HG02678 (cell line): ENCODE measurements around the gene XPO5.
"Not testable (repeated sequence)": the region's sequence is repeated elsewhere in the genome, so short reads cannot be mapped to it uniquely, and the experiment has no call there.

Experiments
- ATAC-seq: cut with Tn5 transposase; IDR thresholded peaks from one replicate; pipeline ENCODE4 v1.9.1; 2021; ENCODE audit warnings: mild to moderate bottlenecking, moderate library complexity; ENCODE audit not compliant: unreplicated experiment

The XPO5 gene

GRCh38 chr6:43575772-43576551 is at the start of gene XPO5, which contains the start of gene POLH:
Gene XPO5, minus strand, starts transcription at chr6:43576038. Its CDS starts 174 bp downstream, at chr6:43575864.
Gene POLH, plus strand, starts transcription at chr6:43576185. Its CDS starts 6,135 bp downstream, at chr6:43582320.
- peak; percentile 90 for ATAC-seq

DNA sequence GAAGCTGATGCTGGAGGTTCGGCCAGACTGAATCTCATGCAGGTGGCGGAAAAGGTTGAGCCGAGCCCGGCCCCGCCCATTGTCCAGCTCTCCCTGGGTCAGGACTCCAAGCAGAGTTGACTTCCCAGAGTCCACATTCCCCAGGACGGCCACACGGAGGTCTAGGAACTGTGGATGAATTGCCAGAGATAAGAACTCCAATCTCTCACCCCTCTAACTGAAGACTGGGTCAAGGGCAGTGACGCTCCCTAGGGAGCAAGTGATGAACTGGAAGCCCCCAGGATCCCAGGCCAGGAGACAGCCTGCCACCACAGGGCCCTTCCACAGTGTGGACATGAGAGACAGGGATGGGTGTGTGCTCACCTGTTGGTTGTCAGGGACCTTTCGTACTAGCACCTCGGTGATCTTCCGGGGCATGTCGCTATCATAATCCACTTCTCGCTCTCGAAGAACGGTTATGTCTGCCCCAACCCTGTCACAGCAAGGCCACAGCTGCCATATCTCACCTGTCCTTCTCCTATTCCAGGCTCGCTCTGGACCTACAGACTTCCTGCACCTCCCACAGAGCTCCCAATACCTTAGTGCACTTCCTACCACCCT is 49.7 kb upstream of the XPO5 start:
- ATAC-seq, result no peak

GRCh38 chr6:43624786-43625288 is 49.0 kb upstream of the XPO5 start:
- no peak for ATAC-seq

DNA sequence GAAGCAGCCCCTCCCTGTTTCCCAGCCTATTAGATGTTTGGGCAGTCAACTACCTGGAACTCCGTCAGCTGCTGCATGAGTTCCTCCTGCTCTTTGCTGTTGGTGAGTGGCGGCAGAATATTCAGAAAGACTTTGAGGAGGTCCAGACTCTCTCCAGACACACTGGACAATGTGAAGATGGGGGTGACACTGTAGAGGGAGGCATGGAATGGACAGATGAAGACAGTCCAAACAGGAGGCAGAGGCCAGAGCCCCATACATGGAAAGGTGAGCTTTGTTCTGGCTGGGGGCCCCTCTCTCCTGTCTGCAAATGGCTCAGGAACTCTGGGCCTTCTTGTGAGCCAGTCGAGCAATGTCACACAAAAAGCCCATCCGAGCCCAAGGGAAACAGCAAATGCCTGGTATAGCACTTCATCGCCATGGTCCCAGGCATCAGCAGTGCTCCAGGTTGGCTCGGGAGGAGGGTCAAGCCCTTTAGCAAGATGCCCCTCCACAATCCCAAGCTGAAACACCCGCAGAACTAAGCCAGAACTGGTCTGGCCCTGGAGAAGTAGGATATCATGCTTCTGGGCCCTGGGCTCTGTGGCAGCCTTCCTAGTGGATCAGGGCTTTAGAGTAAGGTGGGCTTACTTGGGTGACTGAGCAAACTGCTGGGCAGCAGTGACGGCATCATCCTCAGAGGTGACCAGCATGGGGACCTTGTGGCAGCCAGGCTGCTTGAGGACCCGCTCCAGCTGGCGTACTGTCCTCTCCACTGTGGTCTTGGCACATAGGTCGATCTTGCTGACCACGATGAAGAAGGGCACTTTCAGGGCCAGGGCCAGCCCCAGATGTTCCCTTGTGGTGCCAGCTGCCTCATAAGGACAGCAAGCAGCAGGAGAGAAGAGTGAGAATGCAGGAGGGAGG is 48.3 kb upstream of the XPO5 start:
- no peak for ATAC-seq

GRCh38 chr6:43622541-43622940 is 46.7 kb upstream of the XPO5 start:
- ATAC-seq, result no peak

DNA sequence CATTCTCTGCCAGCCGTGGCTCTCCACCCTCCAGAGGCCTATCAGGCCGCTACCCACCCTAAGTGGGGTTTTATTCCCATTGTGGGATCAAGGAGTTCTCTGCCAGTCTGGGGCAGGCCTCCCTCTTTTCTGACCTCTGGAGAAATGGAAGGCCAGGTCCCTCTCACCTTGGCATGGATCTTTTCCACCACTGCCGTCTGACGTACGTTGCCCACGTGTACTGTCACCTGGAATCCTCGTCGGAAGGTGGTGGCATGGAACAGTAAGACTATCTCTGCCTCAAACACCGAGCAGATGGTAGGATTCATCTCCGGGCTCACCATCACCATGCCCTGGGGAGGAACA is 46.0 kb upstream of the XPO5 start:
- no peak for ATAC-seq

GRCh38 chr6:43621078-43621835 is 45.4 kb upstream of the XPO5 start:
- ATAC-seq, result no peak

GRCh38 chr6:43616725-43617472 is 41.1 kb upstream of the XPO5 start:
- ATAC-seq, result no peak

GRCh38 chr6:43614396-43614730 is 38.5 kb upstream of the XPO5 start:
- ATAC-seq, result no peak

DNA sequence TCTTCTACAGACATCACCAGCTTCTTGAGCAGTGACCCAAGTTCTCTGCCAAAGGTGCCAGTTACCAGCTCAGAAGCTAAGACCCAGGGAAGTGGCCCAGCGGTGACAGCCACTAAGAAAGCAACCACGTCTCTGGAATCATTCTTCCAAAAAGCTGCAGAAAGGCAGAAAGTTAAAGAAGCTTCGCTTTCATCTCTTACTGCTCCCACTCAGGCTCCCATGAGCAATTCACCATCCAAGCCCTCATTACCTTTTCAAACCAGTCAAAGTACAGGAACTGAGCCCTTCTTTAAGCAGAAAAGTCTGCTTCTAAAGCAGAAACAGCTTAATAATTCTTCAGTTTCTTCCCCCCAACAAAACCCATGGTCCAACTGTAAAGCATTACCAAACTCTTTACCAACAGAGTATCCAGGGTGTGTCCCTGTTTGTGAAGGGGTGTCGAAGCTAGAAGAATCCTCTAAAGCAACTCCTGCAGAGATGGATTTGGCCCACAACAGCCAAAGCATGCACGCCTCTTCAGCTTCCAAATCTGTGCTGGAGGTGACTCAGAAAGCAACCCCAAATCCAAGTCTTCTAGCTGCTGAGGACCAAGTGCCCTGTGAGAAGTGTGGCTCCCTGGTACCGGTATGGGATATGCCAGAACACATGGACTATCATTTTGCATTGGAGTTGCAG is 38.0 kb upstream of the XPO5 start:
- ATAC-seq, result no peak

GRCh38 chr6:43610431-43610830 is 34.6 kb upstream of the XPO5 start:
- no peak for ATAC-seq

DNA sequence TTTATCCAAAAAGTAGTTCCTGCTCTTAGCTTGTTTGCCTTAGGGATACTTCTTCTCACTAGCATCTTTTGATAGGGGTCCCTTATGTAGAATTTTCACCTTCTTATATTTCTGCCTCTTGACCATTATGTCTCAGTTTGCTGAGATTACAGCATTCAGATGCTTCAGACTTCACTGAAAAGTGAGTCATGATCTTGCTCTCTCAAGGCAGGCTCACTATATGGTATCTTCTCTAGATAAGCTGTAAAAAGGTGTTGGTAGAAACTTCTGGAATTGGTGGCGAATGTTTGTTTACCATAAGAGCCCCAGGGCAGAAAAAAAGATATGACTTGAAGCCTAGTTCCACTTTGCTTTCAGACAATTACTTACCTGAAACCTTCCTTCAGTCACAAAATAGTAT is 33.6 kb upstream of the XPO5 start:
- no peak for ATAC-seq

DNA sequence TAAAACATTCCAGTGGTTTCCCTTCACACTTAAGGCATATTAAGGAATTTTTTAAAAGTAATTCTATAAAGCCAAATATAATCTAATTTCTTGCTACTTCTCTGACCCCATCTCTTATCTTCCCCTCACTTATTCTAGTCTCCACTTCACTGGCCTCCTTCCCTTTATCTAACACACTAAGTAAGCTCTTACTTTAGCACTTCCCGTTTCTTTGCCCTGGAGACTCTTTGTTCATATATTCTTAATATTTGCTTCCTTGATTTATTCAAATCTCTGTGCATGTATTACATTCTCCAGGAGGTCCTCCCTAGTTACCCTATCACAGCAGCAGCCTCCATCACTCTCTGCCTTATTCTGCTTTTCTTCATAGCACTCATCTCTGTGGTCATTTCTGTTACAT is 33.0 kb upstream of the XPO5 start:
- ATAC-seq, result no peak

DNA sequence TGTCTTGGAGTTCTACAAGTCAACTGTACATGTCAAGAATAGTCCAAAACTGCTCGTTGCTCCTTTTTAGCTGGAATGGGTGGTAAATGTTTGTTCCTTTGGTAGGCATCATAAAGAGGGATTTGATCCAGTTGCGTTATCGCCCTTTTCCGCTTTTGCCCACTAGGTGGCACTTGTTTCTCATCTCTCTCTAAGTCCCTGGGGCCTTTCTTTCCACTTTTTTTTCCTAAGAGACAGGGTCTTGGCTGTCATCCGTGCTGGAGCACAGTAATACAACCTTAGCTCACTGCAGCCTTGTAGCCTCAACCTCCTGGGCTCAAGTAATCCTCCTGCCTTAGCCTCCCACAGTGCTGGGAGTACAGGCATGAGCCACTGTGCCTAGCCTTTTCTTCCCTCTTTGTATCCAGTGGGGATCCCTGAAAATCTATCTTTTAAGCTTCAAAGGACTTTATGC is 32.5 kb upstream of the XPO5 start:
- ATAC-seq, result no peak

- ATAC-seq, result no peak
Observed at GRCh38 chr6:43606019-43606418, 30.2 kb upstream of the XPO5 start.

DNA sequence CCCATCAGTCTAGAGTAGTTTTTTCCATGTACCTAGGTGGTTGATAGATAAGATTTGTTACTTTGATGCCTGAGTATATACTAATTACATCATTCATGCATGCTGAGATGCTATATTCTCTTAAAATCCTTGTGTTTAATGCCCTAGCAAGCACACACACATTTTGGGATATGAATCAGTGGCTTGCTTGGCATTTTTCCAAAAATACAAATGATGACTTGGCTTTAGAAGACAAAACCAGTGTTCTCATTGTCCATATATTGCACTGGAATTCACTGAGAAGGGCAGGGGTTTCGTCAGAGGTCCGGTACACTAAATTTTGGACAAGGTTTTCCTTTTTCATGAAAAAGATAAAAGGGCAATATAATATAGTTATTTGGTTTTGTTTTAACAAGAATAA is 28.3 kb upstream of the XPO5 start:
- no peak for ATAC-seq

DNA sequence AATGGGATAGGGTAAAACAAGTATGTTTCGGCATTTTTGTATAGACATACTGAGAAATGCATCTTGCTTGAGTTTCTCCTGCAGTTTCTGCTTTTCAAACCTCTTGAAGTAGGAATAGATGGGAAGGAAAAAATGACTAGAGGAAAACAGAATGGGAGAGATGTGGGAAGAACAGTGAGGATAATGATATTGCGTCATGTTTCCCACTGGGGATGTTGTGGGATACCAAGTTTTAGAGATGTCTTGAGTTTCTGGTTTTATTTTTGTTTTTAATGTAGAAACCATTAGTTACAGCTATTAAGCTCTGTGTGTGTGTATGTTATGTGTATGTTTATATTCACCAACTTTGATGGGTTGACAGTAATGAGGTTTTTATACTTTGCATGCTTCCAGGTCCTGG is 24.8 kb upstream of the XPO5 start:
- ATAC-seq, result no peak

DNA sequence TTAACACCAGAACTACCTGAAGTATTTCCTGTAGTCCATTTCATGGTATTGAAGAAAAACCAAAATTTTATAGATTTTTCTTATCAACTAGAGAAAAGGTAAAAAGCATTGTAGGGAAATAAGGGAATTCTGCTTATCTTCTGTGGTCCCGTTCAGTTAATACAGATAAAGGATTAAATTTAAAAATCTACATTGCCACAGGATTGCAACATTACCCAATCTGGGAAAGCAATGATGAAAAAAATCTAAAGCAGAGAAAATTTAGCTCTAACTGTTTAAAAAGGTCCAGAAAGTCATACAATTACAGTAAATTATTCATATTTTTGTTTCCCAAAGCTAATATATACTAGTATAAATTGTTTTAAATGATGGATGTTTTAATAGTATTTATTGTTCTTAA is 18.1 kb upstream of the XPO5 start:
- no peak for ATAC-seq

DNA sequence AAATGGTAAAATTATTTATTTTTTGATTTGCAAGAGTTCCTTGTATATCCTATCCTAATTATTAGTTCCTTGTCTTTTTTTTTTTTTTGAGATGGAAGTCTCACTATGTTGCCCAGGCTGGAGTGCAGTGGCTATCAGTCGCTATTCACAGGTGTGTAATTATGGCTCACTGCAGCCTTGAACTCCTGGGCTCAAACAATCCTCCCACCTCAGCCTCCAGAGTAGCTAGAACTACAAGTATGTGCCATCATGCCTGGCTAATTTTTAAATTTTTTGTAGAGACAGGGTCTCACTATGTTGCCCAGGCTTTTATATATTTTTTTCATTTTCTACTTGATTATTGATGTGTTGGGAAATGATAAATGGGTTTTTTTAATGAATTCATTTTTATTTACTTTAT is 13.7 kb upstream of the XPO5 start:
- not testable (repeated sequence) for ATAC-seq

DNA sequence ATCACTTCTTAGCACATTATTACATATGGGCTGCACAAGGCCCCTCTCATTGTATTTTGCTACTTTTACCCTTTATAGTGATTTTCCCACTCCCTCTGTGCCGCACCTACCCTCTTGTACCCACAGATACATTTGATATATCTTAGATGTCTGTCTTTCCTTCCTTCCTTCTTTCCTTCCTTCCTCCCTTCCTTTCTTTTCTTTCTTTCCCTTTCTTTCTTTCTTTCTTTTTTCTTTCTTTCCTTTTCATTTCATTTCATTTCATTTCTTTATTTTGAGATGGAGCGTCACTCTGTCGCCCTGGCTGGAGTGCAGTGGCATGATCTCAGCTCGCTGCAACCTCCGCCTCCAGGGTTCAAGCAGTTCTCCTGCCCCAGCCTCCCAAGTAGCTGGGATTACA is 12.4 kb upstream of the XPO5 start:
- ATAC-seq, result no peak
